ENCODE results near the gene POU6F1.

The POU6F1 gene

DNA sequence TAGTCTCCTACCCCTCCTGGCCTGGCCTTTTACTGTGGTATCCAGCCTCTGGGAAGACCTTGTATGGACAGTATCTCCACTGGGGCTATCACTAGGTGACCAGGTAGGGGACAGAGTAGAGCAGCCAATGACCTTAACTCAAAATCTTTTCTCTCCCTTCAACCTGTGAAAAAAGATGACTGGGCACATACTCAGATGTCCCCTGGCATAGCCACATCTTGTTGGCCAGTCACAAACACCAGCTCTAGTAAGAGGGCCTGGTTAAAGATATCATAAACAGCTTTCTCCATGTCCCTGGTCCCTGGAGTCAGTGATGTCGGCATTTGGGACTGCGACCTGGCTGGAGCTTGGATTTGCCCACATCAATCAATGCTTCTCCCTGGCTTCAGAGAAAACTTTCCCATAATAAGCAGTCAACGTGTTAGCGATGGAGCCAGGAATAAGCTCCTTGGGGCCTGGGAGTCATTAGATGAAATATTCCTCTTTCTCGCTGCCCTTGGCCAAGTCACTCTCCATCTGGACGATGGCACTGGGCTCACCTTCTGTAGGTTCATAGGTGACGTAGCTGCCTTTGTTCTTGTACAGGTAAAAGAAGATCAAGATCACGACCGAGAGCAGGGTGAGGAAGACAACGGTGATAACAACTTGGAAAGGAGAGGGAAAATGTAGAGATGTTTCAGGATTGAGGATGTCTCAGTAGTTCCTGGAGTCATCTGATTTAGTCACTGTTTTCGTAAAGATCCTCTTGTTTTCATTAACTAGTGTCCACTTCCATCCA, 27.8 kb upstream of the POU6F1 start:
- TF ChIP-seq SIN3A (IDR thresholded peaks at IDR 0.05; ENCODE audit: borderline replicate concordance, insufficient read depth, low read length): no peak
- TF ChIP-seq FOXP2 (optimal IDR thresholded peaks at IDR 0.05; ENCODE audit: borderline replicate concordance, extremely low read depth, extremely low read length, insufficient read depth): no peak
- TF ChIP-seq POLR2AphosphoS5 (IDR thresholded peaks at IDR 0.05; ENCODE audit: low read depth, low read length): no peak
- TF ChIP-seq TAF1 (IDR thresholded peaks at IDR 0.05; ENCODE audit: borderline replicate concordance, insufficient read depth, low read length): no peak
- TF ChIP-seq, protein P1, sequence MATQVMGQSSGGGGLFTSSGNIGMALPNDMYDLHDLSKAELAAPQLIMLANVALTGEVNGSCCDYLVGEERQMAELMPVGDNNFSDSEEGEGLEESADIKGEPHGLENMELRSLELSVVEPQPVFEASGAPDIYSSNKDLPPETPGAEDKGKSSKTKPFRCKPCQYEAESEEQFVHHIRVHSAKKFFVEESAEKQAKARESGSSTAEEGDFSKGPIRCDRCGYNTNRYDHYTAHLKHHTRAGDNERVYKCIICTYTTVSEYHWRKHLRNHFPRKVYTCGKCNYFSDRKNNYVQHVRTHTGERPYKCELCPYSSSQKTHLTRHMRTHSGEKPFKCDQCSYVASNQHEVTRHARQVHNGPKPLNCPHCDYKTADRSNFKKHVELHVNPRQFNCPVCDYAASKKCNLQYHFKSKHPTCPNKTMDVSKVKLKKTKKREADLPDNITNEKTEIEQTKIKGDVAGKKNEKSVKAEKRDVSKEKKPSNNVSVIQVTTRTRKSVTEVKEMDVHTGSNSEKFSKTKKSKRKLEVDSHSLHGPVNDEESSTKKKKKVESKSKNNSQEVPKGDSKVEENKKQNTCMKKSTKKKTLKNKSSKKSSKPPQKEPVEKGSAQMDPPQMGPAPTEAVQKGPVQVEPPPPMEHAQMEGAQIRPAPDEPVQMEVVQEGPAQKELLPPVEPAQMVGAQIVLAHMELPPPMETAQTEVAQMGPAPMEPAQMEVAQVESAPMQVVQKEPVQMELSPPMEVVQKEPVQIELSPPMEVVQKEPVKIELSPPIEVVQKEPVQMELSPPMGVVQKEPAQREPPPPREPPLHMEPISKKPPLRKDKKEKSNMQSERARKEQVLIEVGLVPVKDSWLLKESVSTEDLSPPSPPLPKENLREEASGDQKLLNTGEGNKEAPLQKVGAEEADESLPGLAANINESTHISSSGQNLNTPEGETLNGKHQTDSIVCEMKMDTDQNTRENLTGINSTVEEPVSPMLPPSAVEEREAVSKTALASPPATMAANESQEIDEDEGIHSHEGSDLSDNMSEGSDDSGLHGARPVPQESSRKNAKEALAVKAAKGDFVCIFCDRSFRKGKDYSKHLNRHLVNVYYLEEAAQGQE (IDR thresholded peaks at IDR 0.05; ENCODE audit: insufficient read depth in 1 of 2, low read depth in 2 of 2, low read length in 2 of 2): no peak

DNA sequence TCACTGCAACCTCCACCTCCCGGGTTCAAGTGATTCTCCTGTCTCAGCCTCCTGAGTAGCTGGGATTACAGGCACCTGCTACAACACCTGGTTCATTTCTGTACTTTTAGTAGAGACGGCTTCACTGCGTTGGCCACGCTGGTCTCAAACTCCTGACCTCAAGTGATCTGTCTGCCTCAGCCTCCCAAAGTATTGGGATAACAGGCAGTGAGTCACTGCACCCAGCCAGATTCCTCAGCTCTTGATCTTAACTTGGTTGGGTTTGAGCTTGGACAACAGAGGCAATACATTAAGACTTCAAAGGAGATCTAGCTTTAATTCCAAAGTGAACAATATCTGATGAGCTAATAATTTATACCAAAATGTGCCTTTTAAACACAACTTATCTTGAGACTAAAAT, 26.4 kb upstream of the POU6F1 start:
- no peak for TF ChIP-seq POLR2AphosphoS5 (IDR thresholded peaks at IDR 0.05; ENCODE audit: low read depth, low read length)
- TF ChIP-seq, protein P1 (IDR thresholded peaks at IDR 0.05; ENCODE audit: insufficient read depth in 1 of 2, low read depth in 2 of 2, low read length in 2 of 2): no peak
- no peak for TF ChIP-seq SIN3A (IDR thresholded peaks at IDR 0.05; ENCODE audit: borderline replicate concordance, insufficient read depth, low read length)
- no peak for TF ChIP-seq TAF1 (IDR thresholded peaks at IDR 0.05; ENCODE audit: borderline replicate concordance, insufficient read depth, low read length)
- no peak for TF ChIP-seq FOXP2 (optimal IDR thresholded peaks at IDR 0.05; ENCODE audit: borderline replicate concordance, extremely low read depth, extremely low read length, insufficient read depth)

DNA sequence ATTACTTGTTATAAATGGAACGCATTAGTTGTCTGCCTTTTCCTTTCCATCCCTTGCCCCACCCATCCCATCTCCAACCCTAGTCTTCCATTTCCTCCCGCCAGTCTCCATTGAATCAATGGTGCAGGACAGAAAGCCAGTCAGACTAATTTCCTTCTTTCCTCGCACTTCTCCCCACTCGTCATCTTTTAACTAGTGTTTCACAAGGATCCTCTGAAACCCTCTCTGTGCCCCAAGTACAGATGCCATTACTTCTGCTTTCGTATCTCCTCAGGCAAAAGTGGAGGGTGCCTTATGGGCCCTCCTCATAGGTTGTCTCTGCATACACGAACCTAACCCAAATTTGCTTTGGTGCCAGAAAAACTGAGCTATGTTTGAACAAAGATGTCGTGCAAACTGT, 25.0 kb upstream of the POU6F1 start:
- TF ChIP-seq, protein P1 (IDR thresholded peaks at IDR 0.05; ENCODE audit: insufficient read depth in 1 of 2, low read depth in 2 of 2, low read length in 2 of 2): no peak
- no peak for TF ChIP-seq FOXP2 (optimal IDR thresholded peaks at IDR 0.05; ENCODE audit: borderline replicate concordance, extremely low read depth, extremely low read length, insufficient read depth)
- no peak for TF ChIP-seq TAF1 (IDR thresholded peaks at IDR 0.05; ENCODE audit: borderline replicate concordance, insufficient read depth, low read length)
- TF ChIP-seq SIN3A (IDR thresholded peaks at IDR 0.05; ENCODE audit: borderline replicate concordance, insufficient read depth, low read length): no peak
- TF ChIP-seq POLR2AphosphoS5 (IDR thresholded peaks at IDR 0.05; ENCODE audit: low read depth, low read length): no peak

DNA sequence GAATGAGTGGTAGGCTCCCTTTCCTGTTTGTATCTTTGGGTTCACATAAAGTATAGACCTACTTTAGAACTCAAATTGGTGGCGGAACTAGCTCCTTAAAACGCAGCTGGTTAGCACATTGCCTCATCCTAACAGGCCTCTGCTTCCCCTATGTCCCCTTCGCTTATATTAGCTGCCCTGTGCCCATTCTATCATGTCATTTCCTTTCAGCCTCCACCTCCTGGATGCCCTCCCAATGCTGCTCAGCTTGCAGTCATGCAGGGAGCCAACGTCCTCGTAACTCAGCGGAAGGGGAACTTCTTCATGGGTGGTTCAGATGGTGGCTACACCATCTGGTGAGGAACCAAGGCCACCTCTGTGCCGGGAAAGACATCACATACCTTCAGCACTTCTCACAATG, 24.3 kb upstream of the POU6F1 start:
- TF ChIP-seq SIN3A (IDR thresholded peaks at IDR 0.05; ENCODE audit: borderline replicate concordance, insufficient read depth, low read length) (no peak), POLR2AphosphoS5 (IDR thresholded peaks at IDR 0.05; ENCODE audit: low read depth, low read length) (no peak), TAF1 (IDR thresholded peaks at IDR 0.05; ENCODE audit: borderline replicate concordance, insufficient read depth, low read length) (no peak), FOXP2 (optimal IDR thresholded peaks at IDR 0.05; ENCODE audit: borderline replicate concordance, extremely low read depth, extremely low read length, insufficient read depth) (no peak)
- TF ChIP-seq, protein P1 (IDR thresholded peaks at IDR 0.05; ENCODE audit: insufficient read depth in 1 of 2, low read depth in 2 of 2, low read length in 2 of 2): no peak
